Gastrocnemius medialis (tissue), 4 donors: ENCODE results near the gene GCN1. TPM values are rescaled to one million over a fixed set of nuclear protein-coding genes. Genes with fewer than 3 reads are reported as not detected.

Source experiments
- ATAC-seq, 2 donors: fragments of 150-250 bp; one replicate each; pipeline ENCODE4 v1.9.1; 2016
- DNase-seq, 2 donors: peaks; one replicate each; pipeline ENCODE4 v3.0.0-alpha.2; 2019
- H3K27ac ChIP-seq, 4 donors: fragments of 200-600 bp; sonication (generic); 1 replicate in 1 of 4; 2 replicates in 3 of 4; pipeline ENCODE4 v1.5.1; 2016 to 2018; ENCODE audit warnings: mild to moderate bottlenecking in 2 of 4, moderate library complexity in 1 of 4
- H3K27me3 ChIP-seq, 3 donors: fragments of 200-600 bp; sonication (generic) in 2 of 3; 1 replicate in 1 of 3; 2 replicates in 2 of 3; pipeline versions ENCODE4 v1.5.1 to v1.6.0; 2016 to 2019; ENCODE audit warnings: mild to moderate bottlenecking in 1 of 3, moderate library complexity in 1 of 3
- H3K36me3 ChIP-seq, 2 donors: fragments of 200-600 bp; sonication (generic) in 1 of 2; one replicate each; pipeline ENCODE4 v1.5.1; 2017 to 2018
- H3K4me1 ChIP-seq, 2 donors: fragments of 200-600 bp; sonication (generic) in 1 of 2; one replicate each; pipeline ENCODE4 v1.5.1; 2016 to 2017; ENCODE audit warnings: mild to moderate bottlenecking in 2 of 2
- H3K4me3 ChIP-seq, 4 donors: fragments of 200-600 bp; sonication (generic) in 3 of 4; 1 replicate in 1 of 4; 2 replicates in 3 of 4; pipeline ENCODE4 v1.5.1; 2016 to 2019; ENCODE audit warnings: mild to moderate bottlenecking in 2 of 4
- H3K9me3 ChIP-seq, 3 donors: fragments of 200-600 bp; sonication (generic) in 2 of 3; 1 replicate in 1 of 3; 2 replicates in 2 of 3; pipeline ENCODE4 v1.5.1; 2016 to 2019
- CTCF ChIP-seq, 5 experiments: fragments of 450-650 bp in 3 of 5; fragments of 200-600 bp in 2 of 5; sonication (generic) in 2 of 5; IDR thresholded peaks in 4 of 5; conservative IDR thresholded peaks in 1 of 5; 1 replicate in 4 of 5; 2 replicates in 1 of 5; pipeline ENCODE4 v1.5.1; 2016 to 2019; ENCODE audit warnings: antibody characterized with exemption in 5 of 5, mild to moderate bottlenecking in 3 of 5, moderate library complexity in 3 of 5
- POLR2A ChIP-seq, 2 donors: fragments of 450-650 bp; IDR thresholded peaks; one replicate each; pipeline ENCODE4 v1.6.1; 2017; ENCODE audit warnings: antibody characterized with exemption in 2 of 2, mild to moderate bottlenecking in 2 of 2, moderate library complexity in 2 of 2
- in situ Hi-C, 4 donors: fragments of 200-750 bp; cut with MboI; loops; one replicate each; pipeline versions ENCODE4 v1.15.0 to v1.8.0; 2017; ENCODE audit warnings: low sequenced_read_pairs in 4 of 4
- intact Hi-C: fragments of 100-400 bp; cut with DNase I; formaldehyde crosslinking; loops from one replicate; pipeline ENCODE4 v1.15.1; 2023; ENCODE audit warnings: low total_unique reads
- total RNA-seq, 4 donors: library from RNA; depleted of rRNA; stranded (reverse); fragments of >200 nt; gene quantifications; one replicate each; pipeline versions ENCODE4 v1.1.0 to v1.2.3, GENCODE V29; 2016

The GCN1 gene
- total RNA-seq, 4 donors from 2014 or later = 58.2 to 99.7 (median 87.4) TPM

GRCh38 chr12:120089796-120090195, 104.7 kb downstream of the GCN1 start:
- no peak overlapping the region for H3K4me3 ChIP-seq
- H3K9me3 ChIP-seq = no peaks in the 10 kb centered on the region
- no peak for TF ChIP-seq POLR2A (IDR thresholded peaks at IDR 0.05)
- TF ChIP-seq CTCF (IDR thresholded peaks at IDR 0.05 in 4 of 5, conservative IDR thresholded peaks at IDR 0.05 in 1 of 5) = no peak
- intact Hi-C loops (no loop called here), in situ Hi-C loops (no loop called here)
- H3K27me3 ChIP-seq = no peaks in the 10 kb centered on the region
- peak overlapping the region; percentile 30 to 71 (median 59) for H3K27ac ChIP-seq
- peaks cover 0 to 10% of the 10 kb centered on the region in 2 donors for H3K36me3 ChIP-seq
- peaks cover 31 to 37% of the 10 kb centered on the region in 2 donors for H3K4me1 ChIP-seq
- peak; percentile 57 to 77 for DNase-seq
- peak; percentile 35 to 44 for ATAC-seq

GRCh38 chr12:120089105-120089504, 105.4 kb downstream of the GCN1 start:
- intact Hi-C loops (no loop called here), in situ Hi-C loops (no loop called here)
- ATAC-seq = no peak
- Histone ChIP-seq H3K27ac (peak overlapping the region in 2 of 4 donors; percentile 70 to 71), H3K36me3 (peaks cover 0 to 3% of the 10 kb centered on the region in 2 donors), H3K9me3 (no peaks in the 10 kb centered on the region), H3K4me1 (peaks cover 30 to 31% of the 10 kb centered on the region in 2 donors), H3K4me3 (no peak overlapping the region), H3K27me3 (no peaks in the 10 kb centered on the region)
- no peak for TF ChIP-seq POLR2A (IDR thresholded peaks at IDR 0.05)
- no peak for TF ChIP-seq CTCF (IDR thresholded peaks at IDR 0.05 in 4 of 5, conservative IDR thresholded peaks at IDR 0.05 in 1 of 5)
- no peak for DNase-seq

- peak; percentile 98 to 99 for DNase-seq
- H3K27ac ChIP-seq = peak overlapping the region; percentile 74 to 90 (median 84)
- peak overlapping the region; percentile 39 to 60 (median 50) for H3K4me3 ChIP-seq
- no peaks in the 10 kb centered on the region for H3K27me3 ChIP-seq
- H3K4me1 ChIP-seq = peaks cover 29 to 31% of the 10 kb centered on the region in 2 donors
- TF ChIP-seq CTCF (IDR thresholded peaks at IDR 0.05 in 4 of 5, conservative IDR thresholded peaks at IDR 0.05 in 1 of 5) (peak; percentile 96 to 99 (median 99)), POLR2A (IDR thresholded peaks at IDR 0.05) (peak in 1 of 2 donors; percentile 63)
- no peaks in the 10 kb centered on the region for H3K36me3 ChIP-seq
- in situ Hi-C loops (no loop called here), intact Hi-C loops (loop anchor here (1.0 kb wide), 1 partner anchor 29 kb away; the partner anchor contains the start of gene RAB35)
- peak; percentile 91 to 93 for ATAC-seq
- H3K9me3 ChIP-seq = no peaks in the 10 kb centered on the region
Observed at GRCh38 chr12:120086801-120087621, 107.5 kb downstream of the GCN1 start.

GRCh38 chr12:120085920-120086645, 108.4 kb downstream of the GCN1 start:
- ATAC-seq (no peak), DNase-seq (no peak)
- H3K4me1 ChIP-seq = peaks cover 26 to 27% of the 10 kb centered on the region in 2 donors
- intact Hi-C loops = loop anchor here (1.0 kb wide), 1 partner anchor 30 kb away; the partner anchor contains the start of gene RAB35
- H3K4me3 ChIP-seq = peak overlapping the region; percentile 39 to 60 (median 50)
- in situ Hi-C loops = no loop called here
- peak overlapping the region; percentile 74 to 90 (median 84) for H3K27ac ChIP-seq
- H3K36me3 ChIP-seq = no peaks in the 10 kb centered on the region
- no peaks in the 10 kb centered on the region for H3K27me3 ChIP-seq
- TF ChIP-seq POLR2A (IDR thresholded peaks at IDR 0.05) (no peak), CTCF (IDR thresholded peaks at IDR 0.05 in 4 of 5, conservative IDR thresholded peaks at IDR 0.05 in 1 of 5) (no peak)
- no peaks in the 10 kb centered on the region for H3K9me3 ChIP-seq
